ENCODE data around the gene RAPGEF3. TPM values are rescaled to one million over a fixed set of nuclear protein-coding genes. Genes with fewer than 3 reads are reported as not detected.

RAPGEF3 gene
- total and polyA plus RNA-seq, 9 donors, result 16.9 to 132 (median 83.5) TPM

DNA sequence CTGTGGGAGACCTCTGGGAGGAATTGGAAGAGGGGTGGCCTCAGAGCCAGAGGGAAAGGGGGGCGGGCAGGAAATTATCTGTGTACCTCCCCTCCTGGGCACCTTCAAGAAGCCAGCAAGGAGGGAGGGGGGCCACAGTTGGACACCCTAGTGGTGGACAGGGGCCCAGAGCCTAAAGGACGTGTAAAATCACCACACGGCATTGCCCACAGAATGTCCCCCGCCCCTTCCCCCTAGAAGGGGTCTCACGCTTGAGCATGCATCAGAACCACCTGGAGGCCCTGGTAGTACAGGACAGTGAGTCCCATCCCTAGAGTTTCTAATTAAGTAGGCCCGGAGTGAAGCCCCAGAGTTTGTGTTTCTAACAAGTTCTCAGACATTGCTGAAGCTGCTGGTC, 41.6 kb downstream of the RAPGEF3 start:
- WGBS, 3 donors, result 81 to 84% (median 82%) methylated on average over 6 of the region's 6 CpGs
- DNase-seq, result peak in 1 of 5 donors; percentile 46
- Histone ChIP-seq H3K4me1 (ENCODE audit: insufficient read depth) (peaks cover 39% of the 10 kb centered on the region), H3K9me3 (no peaks in the 10 kb centered on the region), H3K4me3 (no peak overlapping the region), H3K27me3 (no peaks in the 10 kb centered on the region), H3K36me3 (no peaks in the 10 kb centered on the region), H3K27ac (peak overlapping the region; percentile 49 to 84)
- intact Hi-C loops (cut with DNase I), result loop anchor here (5.0 to 10.0 kb wide), 4 partner anchors 40 to 120 kb away; partner anchors contain the start of gene RAPGEF3 (in 1 of the 4)
- TF ChIP-seq, protein P1, sequence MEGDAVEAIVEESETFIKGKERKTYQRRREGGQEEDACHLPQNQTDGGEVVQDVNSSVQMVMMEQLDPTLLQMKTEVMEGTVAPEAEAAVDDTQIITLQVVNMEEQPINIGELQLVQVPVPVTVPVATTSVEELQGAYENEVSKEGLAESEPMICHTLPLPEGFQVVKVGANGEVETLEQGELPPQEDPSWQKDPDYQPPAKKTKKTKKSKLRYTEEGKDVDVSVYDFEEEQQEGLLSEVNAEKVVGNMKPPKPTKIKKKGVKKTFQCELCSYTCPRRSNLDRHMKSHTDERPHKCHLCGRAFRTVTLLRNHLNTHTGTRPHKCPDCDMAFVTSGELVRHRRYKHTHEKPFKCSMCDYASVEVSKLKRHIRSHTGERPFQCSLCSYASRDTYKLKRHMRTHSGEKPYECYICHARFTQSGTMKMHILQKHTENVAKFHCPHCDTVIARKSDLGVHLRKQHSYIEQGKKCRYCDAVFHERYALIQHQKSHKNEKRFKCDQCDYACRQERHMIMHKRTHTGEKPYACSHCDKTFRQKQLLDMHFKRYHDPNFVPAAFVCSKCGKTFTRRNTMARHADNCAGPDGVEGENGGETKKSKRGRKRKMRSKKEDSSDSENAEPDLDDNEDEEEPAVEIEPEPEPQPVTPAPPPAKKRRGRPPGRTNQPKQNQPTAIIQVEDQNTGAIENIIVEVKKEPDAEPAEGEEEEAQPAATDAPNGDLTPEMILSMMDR (IDR thresholded peaks at IDR 0.05), result no peak
- TF ChIP-seq EP300 (IDR thresholded peaks at IDR 0.05), result no peak
- no peak for TF ChIP-seq POLR2A (IDR thresholded peaks at IDR 0.05)

DNA sequence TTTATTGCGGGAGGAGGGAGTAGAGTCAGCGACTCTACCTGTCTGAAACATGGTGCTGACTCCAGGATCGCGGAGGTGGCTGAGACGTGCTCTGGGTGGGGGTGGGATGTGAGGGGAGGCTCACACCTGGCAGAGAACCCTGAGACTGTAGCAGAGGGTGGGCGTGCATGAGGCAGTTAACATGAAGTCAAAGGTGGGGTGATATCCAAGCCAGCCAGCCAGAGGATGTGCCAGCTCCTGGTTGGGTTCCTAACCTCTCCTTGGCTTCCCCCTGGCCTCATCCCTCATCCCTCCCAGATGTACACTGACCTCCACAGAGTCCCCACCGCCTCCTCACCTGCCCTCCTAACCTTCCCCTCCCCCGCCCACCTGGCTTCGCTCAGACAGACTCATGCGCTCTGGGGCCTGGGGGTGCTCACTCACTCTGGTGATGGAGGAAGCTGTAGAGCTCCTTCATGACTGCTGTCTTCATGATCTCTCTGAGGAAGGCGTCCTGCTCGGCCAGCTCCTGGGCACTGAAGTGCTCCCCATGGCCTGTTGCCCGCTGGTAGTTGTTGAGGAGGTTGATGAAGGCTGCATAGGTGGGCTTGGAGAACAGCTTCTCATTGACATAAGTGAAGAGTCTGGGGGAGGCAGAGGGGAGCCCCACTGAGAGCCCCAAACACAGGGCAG, 42.7 kb downstream of the RAPGEF3 start:
- no peak overlapping the region for H3K4me3 ChIP-seq
- TF ChIP-seq POLR2A (IDR thresholded peaks at IDR 0.05), result no peak
- TF ChIP-seq, protein P1 (IDR thresholded peaks at IDR 0.05), result no peak
- TF ChIP-seq EP300 (IDR thresholded peaks at IDR 0.05), result no peak
- peak overlapping the region; percentile 60 to 84 for H3K27ac ChIP-seq
- WGBS, 3 donors, result 43 to 49% (median 45%) methylated on average over 13 of the region's 13 CpGs
- intact Hi-C loops (cut with DNase I), result loop anchor here (5.0 to 10.0 kb wide), 4 partner anchors 41 to 121 kb away; partner anchors contain the start of gene RAPGEF3 (in 1 of the 4)
- no peaks in the 10 kb centered on the region for H3K9me3 ChIP-seq
- H3K4me1 ChIP-seq (ENCODE audit: insufficient read depth), result peaks cover 39% of the 10 kb centered on the region
- peak; percentile 70 to 79 (median 74) for DNase-seq
- H3K27me3 ChIP-seq, result no peaks in the 10 kb centered on the region
- no peaks in the 10 kb centered on the region for H3K36me3 ChIP-seq

GRCh38 chr12:47715393-47715876, 43.2 kb downstream of the RAPGEF3 start:
- Histone ChIP-seq H3K27ac (peak overlapping the region; percentile 60 to 84), H3K9me3 (no peaks in the 10 kb centered on the region), H3K27me3 (no peaks in the 10 kb centered on the region), H3K36me3 (no peaks in the 10 kb centered on the region), H3K4me3 (no peak overlapping the region), H3K4me1 (ENCODE audit: insufficient read depth) (peaks cover 39% of the 10 kb centered on the region)
- peak; percentile 81 to 92 (median 83) for DNase-seq
- intact Hi-C loops (cut with DNase I), result loop anchor here (5.0 to 10.0 kb wide), 4 partner anchors 42 to 122 kb away; partner anchors contain the start of gene RAPGEF3 (in 1 of the 4)
- no peak for TF ChIP-seq POLR2A (IDR thresholded peaks at IDR 0.05)
- TF ChIP-seq EP300 (IDR thresholded peaks at IDR 0.05), result no peak
- TF ChIP-seq, protein P1 (IDR thresholded peaks at IDR 0.05), result peak; percentile 60 to 97 (median 89)
- 0 to 6% (median 1%) methylated on average over 10 of the region's 10 CpGs for WGBS, 3 donors

DNA sequence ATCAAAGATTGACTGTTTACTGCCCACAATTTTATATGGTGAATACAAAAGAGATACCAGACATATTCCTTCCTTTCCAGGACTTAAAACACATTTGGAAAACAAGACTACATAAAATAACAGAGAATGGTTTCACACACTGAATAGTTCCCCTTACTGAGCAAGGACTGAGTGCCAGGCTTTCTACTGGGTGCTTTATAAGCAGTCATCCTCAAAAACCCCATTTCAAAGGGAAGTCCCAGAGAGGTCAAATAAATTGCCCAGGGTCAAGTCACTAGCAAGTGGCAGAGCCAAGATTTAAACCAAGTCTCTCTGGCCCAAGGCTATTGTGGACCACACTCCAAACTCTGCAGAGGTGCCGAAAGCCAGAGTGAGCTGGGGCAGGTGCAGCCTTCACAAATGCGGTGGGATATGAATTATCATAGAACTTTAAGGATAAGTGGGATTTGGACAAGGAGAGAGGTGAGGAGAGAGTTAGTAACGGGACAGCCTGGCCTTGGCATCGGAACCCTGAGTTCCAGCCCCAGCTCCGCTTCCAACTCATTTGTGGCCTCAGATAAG, 43.8 kb downstream of the RAPGEF3 start:
- no peaks in the 10 kb centered on the region for H3K27me3 ChIP-seq
- peak overlapping the region; percentile 60 to 84 for H3K27ac ChIP-seq
- WGBS, 3 donors, result 17 to 24% (median 21%) methylated on average over 5 of the region's 5 CpGs
- intact Hi-C loops (cut with DNase I), result loop anchor here (5.0 to 10.0 kb wide), 4 partner anchors 42 to 122 kb away; partner anchors contain the start of gene RAPGEF3 (in 1 of the 4)
- no peak overlapping the region for H3K4me3 ChIP-seq
- H3K9me3 ChIP-seq, result no peaks in the 10 kb centered on the region
- TF ChIP-seq, protein P1 (IDR thresholded peaks at IDR 0.05), result no peak
- TF ChIP-seq POLR2A (IDR thresholded peaks at IDR 0.05) (no peak), EP300 (IDR thresholded peaks at IDR 0.05) (no peak)
- no peaks in the 10 kb centered on the region for H3K36me3 ChIP-seq
- DNase-seq, result no peak
- H3K4me1 ChIP-seq (ENCODE audit: insufficient read depth), result peaks cover 39% of the 10 kb centered on the region
